Smooth muscle cell of the pulmonary artery (primary cell): ENCODE results near the gene ZNF205. TPM values are rescaled to one million over a fixed set of nuclear protein-coding genes. Genes with fewer than 3 reads are reported as not detected.

Experiments used
- total RNA-seq: library from RNA; depleted of rRNA; stranded (reverse); fragments of >200 nt; gene quantifications from 2 replicates; pipeline ENCODE4 v1.2.3, GENCODE V29; 2014

Gene ZNF205
- total RNA-seq = 12.4 and 16.0 TPM in 2 replicates

GRCh38 chr16:3112058-3112880, at the start of gene ZNF205:
TSS of gene ZNF205 (plus strand) at chr16:3112586. CDS start at chr16:3113431, 845 bp downstream.

GRCh38 chr16:3065069-3065741, 47.2 kb upstream of the ZNF205 start, which contains the start of gene IL32:
TSS of gene IL32 (plus strand) at chr16:3065640. CDS start at chr16:3065812, 172 bp downstream.

GRCh38 chr16:3098459-3099394, 13.7 kb upstream of the ZNF205 start, which contains the start of gene ZSCAN10:
TSS of gene ZSCAN10 (minus strand) at chr16:3099294. CDS start at chr16:3092937, 6,357 bp downstream.

GRCh38 chr16:3134338-3135125, 22.1 kb downstream of the ZNF205 start, which contains the start of gene ZNF213:
TSS of gene ZNF213 (plus strand) at chr16:3135029. CDS start at chr16:3137281, 2,252 bp downstream.

Other genes with a start within 250 kb of the ZNF205 start
- 42.1 and 44.4 TPM in 2 replicates for gene FLYWCH2, start 229.4 kb upstream of the ZNF205 start, total RNA-seq
- 36.4 and 89.1 TPM in 2 replicates for gene FLYWCH1, start 200.7 kb upstream of the ZNF205 start, total RNA-seq
- not detected in 2 replicates for gene KREMEN2, start 148.3 kb upstream of the ZNF205 start, total RNA-seq
- gene PAQR4, start 143.2 kb upstream of the ZNF205 start, total RNA-seq = 3.3 and 3.4 TPM in 2 replicates
- gene PKMYT1, start 132.1 kb upstream of the ZNF205 start, total RNA-seq = 2.0 and 2.5 TPM in 2 replicates
- 0.10 TPM in 1 of 2 replicates, not detected in the other for gene CLDN9, start 99.7 kb upstream of the ZNF205 start, total RNA-seq
- 0.13 and 0.46 TPM in 2 replicates for gene CLDN6, start 94.4 kb upstream of the ZNF205 start, total RNA-seq
- 185 and 394 TPM in 2 replicates for gene TNFRSF12A, start 92.2 kb upstream of the ZNF205 start, total RNA-seq
- gene HCFC1R1, start 88.6 kb upstream of the ZNF205 start, total RNA-seq = 33.4 and 46.1 TPM in 2 replicates
- 14.1 and 17.3 TPM in 2 replicates for gene THOC6, start 88.6 kb upstream of the ZNF205 start, total RNA-seq
- gene BICDL2, start 75.6 kb upstream of the ZNF205 start, total RNA-seq = 0.40 and 0.46 TPM in 2 replicates
- gene MMP25, start 66.0 kb upstream of the ZNF205 start, total RNA-seq = not detected in 2 replicates
- 4.0 and 6.3 TPM in 2 replicates for gene IL32, start 46.9 kb upstream of the ZNF205 start, total RNA-seq
- gene ZSCAN10, start 13.3 kb upstream of the ZNF205 start, total RNA-seq = not detected in 2 replicates
- gene ZNF213, start 22.4 kb downstream of the ZNF205 start, total RNA-seq = 11.6 and 15.3 TPM in 2 replicates
- gene OR1F1, start 75.6 kb downstream of the ZNF205 start, total RNA-seq = 0.07 TPM in 1 of 2 replicates, not detected in the other
- gene ZNF200, start 122.6 kb downstream of the ZNF205 start, total RNA-seq = 5.9 and 6.3 TPM in 2 replicates
- gene MEFV, start 144.0 kb downstream of the ZNF205 start, total RNA-seq = 0.07 and 0.10 TPM in 2 replicates
- 41.4 and 46.5 TPM in 2 replicates for gene ZNF263, start 170.9 kb downstream of the ZNF205 start, total RNA-seq
- gene TIGD7, start 192.8 kb downstream of the ZNF205 start, total RNA-seq = 6.8 TPM in 2 replicates
- gene ZNF75A, start 192.9 kb downstream of the ZNF205 start, total RNA-seq = 17.4 and 17.9 TPM in 2 replicates
- gene OR2C1, start 243.3 kb downstream of the ZNF205 start, total RNA-seq = 0.26 TPM in 1 of 2 replicates, not detected in the other